Peyer's patch (tissue), 4 donors: ENCODE measurements around the gene PER3. TPM values are rescaled to one million over a fixed set of nuclear protein-coding genes. Genes with fewer than 3 reads are reported as not detected.

Experiments used
- DNase-seq, 3 donors: peaks; one replicate each; pipeline ENCODE4 v3.0.0-alpha.2; 2017 to 2019
- H3K27ac ChIP-seq, 4 donors: fragments of 200-600 bp; sonication (generic); one replicate each; pipeline ENCODE4 v1.5.1; 2016 to 2019
- H3K27me3 ChIP-seq, 2 donors: fragments of 200-600 bp; sonication (generic); one replicate each; pipeline ENCODE4 v1.5.1; 2019
- H3K36me3 ChIP-seq, 3 donors: fragments of 200-600 bp; sonication (generic); one replicate each; pipeline ENCODE4 v1.5.1; 2016 to 2019
- H3K4me1 ChIP-seq, 4 donors: fragments of 200-600 bp; sonication (generic); one replicate each; pipeline ENCODE4 v1.5.1; 2016 to 2019
- H3K4me3 ChIP-seq, 4 donors: fragments of 200-600 bp; sonication (generic); 1 replicate in 3 of 4; 2 replicates in 1 of 4; pipeline ENCODE4 v1.5.1; 2016 to 2019; ENCODE audit warnings: mild to moderate bottlenecking in 1 of 4
- H3K9me3 ChIP-seq, 4 donors: fragments of 200-600 bp; sonication (generic); one replicate each; pipeline ENCODE4 v1.5.1; 2016 to 2019; ENCODE audit warnings: mild to moderate bottlenecking in 1 of 4
- POLR2A ChIP-seq, 2 donors: fragments of 450-650 bp; IDR thresholded peaks; one replicate each; pipeline ENCODE4 v1.5.1; 2017; ENCODE audit warnings: antibody characterized with exemption in 2 of 2, mild to moderate bottlenecking in 2 of 2, moderate library complexity in 2 of 2
- total RNA-seq, 4 donors: library from RNA; depleted of rRNA; stranded (reverse); fragments of >200 nt; gene quantifications; one replicate each; pipeline ENCODE4 v1.1.0, GENCODE V29; 2016
- TF ChIP-seq, protein P1 (sequence below), 6 experiments: fragments of 450-650 bp in 4 of 6; fragments of 200-600 bp in 2 of 6; sonication (generic) in 1 of 6; IDR thresholded peaks; one replicate each; pipeline ENCODE4 v1.5.1; 2017 to 2019; ENCODE audit warnings: antibody characterized with exemption in 6 of 6, mild to moderate bottlenecking in 3 of 6, moderate library complexity in 1 of 6

The PER3 gene
- total RNA-seq, 4 donors from 2014 or later = 10.0 to 24.0 (median 18.5) TPM

- TF ChIP-seq, protein P1, sequence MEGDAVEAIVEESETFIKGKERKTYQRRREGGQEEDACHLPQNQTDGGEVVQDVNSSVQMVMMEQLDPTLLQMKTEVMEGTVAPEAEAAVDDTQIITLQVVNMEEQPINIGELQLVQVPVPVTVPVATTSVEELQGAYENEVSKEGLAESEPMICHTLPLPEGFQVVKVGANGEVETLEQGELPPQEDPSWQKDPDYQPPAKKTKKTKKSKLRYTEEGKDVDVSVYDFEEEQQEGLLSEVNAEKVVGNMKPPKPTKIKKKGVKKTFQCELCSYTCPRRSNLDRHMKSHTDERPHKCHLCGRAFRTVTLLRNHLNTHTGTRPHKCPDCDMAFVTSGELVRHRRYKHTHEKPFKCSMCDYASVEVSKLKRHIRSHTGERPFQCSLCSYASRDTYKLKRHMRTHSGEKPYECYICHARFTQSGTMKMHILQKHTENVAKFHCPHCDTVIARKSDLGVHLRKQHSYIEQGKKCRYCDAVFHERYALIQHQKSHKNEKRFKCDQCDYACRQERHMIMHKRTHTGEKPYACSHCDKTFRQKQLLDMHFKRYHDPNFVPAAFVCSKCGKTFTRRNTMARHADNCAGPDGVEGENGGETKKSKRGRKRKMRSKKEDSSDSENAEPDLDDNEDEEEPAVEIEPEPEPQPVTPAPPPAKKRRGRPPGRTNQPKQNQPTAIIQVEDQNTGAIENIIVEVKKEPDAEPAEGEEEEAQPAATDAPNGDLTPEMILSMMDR (IDR thresholded peaks at IDR 0.05) = no peak
- no peak for TF ChIP-seq POLR2A (IDR thresholded peaks at IDR 0.05)
- no peak for DNase-seq
- peaks cover 0 to 12% (median 2%) of the 10 kb centered on the region in 4 donors for H3K4me1 ChIP-seq
- H3K36me3 ChIP-seq = peaks cover 0 to 55% (median 0%) of the 10 kb centered on the region in 3 donors
- no peak overlapping the region for H3K27ac ChIP-seq
- no peaks in the 10 kb centered on the region for H3K27me3 ChIP-seq
- H3K9me3 ChIP-seq = no peaks in the 10 kb centered on the region
- no peak overlapping the region for H3K4me3 ChIP-seq
Observed at GRCh38 chr1:7778133-7778628, 5.9 kb upstream of the PER3 start.

DNA sequence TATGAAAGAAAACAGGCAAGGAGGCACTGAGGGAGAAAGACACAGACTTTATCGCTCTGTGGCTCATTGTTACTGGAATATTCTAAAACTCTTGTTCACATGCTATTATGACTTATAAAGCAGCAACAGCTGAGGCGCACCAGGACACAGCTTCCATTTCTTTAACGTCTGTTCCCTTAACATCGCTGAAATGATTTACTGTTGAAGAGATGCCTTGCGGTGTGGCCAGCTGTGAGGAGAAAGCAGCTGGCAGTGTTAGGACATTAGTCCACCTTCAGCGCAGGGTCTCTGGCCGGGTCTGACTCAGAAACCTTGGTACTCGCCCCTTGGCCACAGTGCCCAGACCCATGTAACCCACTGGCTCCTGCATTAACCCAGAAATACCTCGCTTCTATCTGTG, 3.1 kb upstream of the PER3 start:
- H3K36me3 ChIP-seq = peaks cover 0 to 41% (median 0%) of the 10 kb centered on the region in 3 donors
- no peaks in the 10 kb centered on the region for H3K27me3 ChIP-seq
- H3K27ac ChIP-seq = peak overlapping the region in 1 of 4 donors; percentile 95
- TF ChIP-seq, protein P1 (IDR thresholded peaks at IDR 0.05) = no peak
- no peak for TF ChIP-seq POLR2A (IDR thresholded peaks at IDR 0.05)
- DNase-seq = no peak
- H3K9me3 ChIP-seq = no peaks in the 10 kb centered on the region
- no peak overlapping the region for H3K4me3 ChIP-seq
- peaks cover 0 to 26% (median 6%) of the 10 kb centered on the region in 4 donors for H3K4me1 ChIP-seq

DNA sequence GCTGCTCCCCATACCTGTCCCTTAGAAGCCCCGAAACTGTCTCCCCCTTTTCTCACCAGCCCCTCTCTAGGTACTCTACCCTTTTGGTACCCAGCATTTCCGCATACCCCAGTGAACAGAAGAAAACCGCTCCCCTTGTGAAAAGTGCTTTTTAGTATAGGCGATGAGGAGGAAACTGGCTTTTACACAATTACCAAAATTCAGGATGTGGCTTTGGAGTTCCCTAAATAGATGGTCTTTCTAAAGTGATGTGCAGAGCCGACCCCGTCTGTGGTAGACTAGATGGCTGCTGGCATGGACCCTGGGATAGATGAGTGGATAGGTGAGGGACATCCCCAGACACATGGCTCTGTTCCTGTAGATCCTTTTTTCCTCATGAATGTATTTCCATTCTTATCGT, 2.6 kb upstream of the PER3 start:
- H3K9me3 ChIP-seq = no peaks in the 10 kb centered on the region
- H3K27ac ChIP-seq = peak overlapping the region in 2 of 4 donors; percentile 91 to 95
- H3K36me3 ChIP-seq = peaks cover 0 to 41% (median 0%) of the 10 kb centered on the region in 3 donors
- H3K4me1 ChIP-seq = peaks cover 0 to 26% (median 6%) of the 10 kb centered on the region in 4 donors
- no peak for TF ChIP-seq POLR2A (IDR thresholded peaks at IDR 0.05)
- TF ChIP-seq, protein P1 (IDR thresholded peaks at IDR 0.05) = no peak
- no peak for DNase-seq
- H3K27me3 ChIP-seq = no peaks in the 10 kb centered on the region
- H3K4me3 ChIP-seq = no peak overlapping the region

- H3K4me3 ChIP-seq = peak overlapping the region in 1 of 4 donors; percentile 69
- H3K36me3 ChIP-seq = peaks cover 0 to 37% (median 0%) of the 10 kb centered on the region in 3 donors
- peak overlapping the region in 3 of 4 donors; percentile 82 to 95 (median 91) for H3K27ac ChIP-seq
- DNase-seq = peak; percentile 25 to 78 (median 72)
- H3K27me3 ChIP-seq = no peaks in the 10 kb centered on the region
- TF ChIP-seq, protein P1 (IDR thresholded peaks at IDR 0.05) = no peak
- TF ChIP-seq POLR2A (IDR thresholded peaks at IDR 0.05) = peak in 1 of 2 donors; percentile 41
- peaks cover 0 to 26% (median 6%) of the 10 kb centered on the region in 4 donors for H3K4me1 ChIP-seq
- no peaks in the 10 kb centered on the region for H3K9me3 ChIP-seq
Observed at GRCh38 chr1:7781923-7782495, 2.1 kb upstream of the PER3 start.

- TF ChIP-seq, protein P1 (IDR thresholded peaks at IDR 0.05) = no peak
- TF ChIP-seq POLR2A (IDR thresholded peaks at IDR 0.05) = no peak
- Histone ChIP-seq H3K27me3 (no peaks in the 10 kb centered on the region), H3K4me3 (peak overlapping the region; percentile 56 to 74 (median 68)), H3K4me1 (peaks cover 0 to 26% (median 6%) of the 10 kb centered on the region in 4 donors), H3K36me3 (peaks cover 0 to 25% (median 0%) of the 10 kb centered on the region in 3 donors), H3K9me3 (no peaks in the 10 kb centered on the region), H3K27ac (peak overlapping the region; percentile 80 to 95 (median 86))
- DNase-seq = peak; percentile 38 to 77 (median 50)
Observed at GRCh38 chr1:7783178-7783711, 846 bp upstream of the PER3 start.
